Chondrocyte (in vitro differentiated cells): Measurements from ENCODE around the gene ATXN7L1. TPM values are rescaled to one million over a fixed set of nuclear protein-coding genes. Genes with fewer than 3 reads are reported as not detected.
A peak's percentile ranks its signal among the peaks of the same experiment; 100 is the strongest.

Source experiments
- DNase-seq: peaks from one replicate; pipeline ENCODE4 v3.0.0; 2021; ENCODE audit warnings: mixed read lengths, low spot score
- H3K27ac Mint-ChIP-seq: one replicate; pipeline ENCODE4 v1.8.0; 2021; ENCODE audit warnings: mild to moderate bottlenecking, moderate library complexity, mixed read lengths; ENCODE audit not compliant: unreplicated experiment
- H3K27me3 Mint-ChIP-seq: 2 replicates; pipeline ENCODE4 v1.8.0; 2021; ENCODE audit warnings: low read depth, mixed read lengths
- H3K36me3 Mint-ChIP-seq: 2 replicates; pipeline ENCODE4 v1.8.0; 2021; ENCODE audit warnings: low read depth, mixed read lengths
- H3K4me1 Mint-ChIP-seq: 2 replicates; pipeline ENCODE4 v1.8.0; 2021; ENCODE audit warnings: low read depth, mild to moderate bottlenecking, mixed read lengths
- H3K4me3 Mint-ChIP-seq: one replicate; pipeline ENCODE4 v1.8.0; 2021; ENCODE audit warnings: mild to moderate bottlenecking, moderate library complexity, mixed read lengths; ENCODE audit not compliant: unreplicated experiment
- H3K9me3 Mint-ChIP-seq: 2 replicates; pipeline ENCODE4 v1.8.0; 2021; ENCODE audit warnings: low read depth, mixed read lengths
- total RNA-seq: library from RNA; stranded (reverse); gene quantifications from 3 replicates; pipeline ENCODE4 v1.2.1, GENCODE V29; 2021
- TF ChIP-seq, protein P1 (sequence below): fragments of 200-600 bp; sonication (generic); IDR thresholded peaks from 2 replicates; pipeline ENCODE4 v1.5.0; 2021; ENCODE audit warnings: antibody characterized with exemption, mild to moderate bottlenecking, moderate library complexity

Gene ATXN7L1
- total RNA-seq, 1 donor from 2014 or later, result 6.4 TPM

DNA sequence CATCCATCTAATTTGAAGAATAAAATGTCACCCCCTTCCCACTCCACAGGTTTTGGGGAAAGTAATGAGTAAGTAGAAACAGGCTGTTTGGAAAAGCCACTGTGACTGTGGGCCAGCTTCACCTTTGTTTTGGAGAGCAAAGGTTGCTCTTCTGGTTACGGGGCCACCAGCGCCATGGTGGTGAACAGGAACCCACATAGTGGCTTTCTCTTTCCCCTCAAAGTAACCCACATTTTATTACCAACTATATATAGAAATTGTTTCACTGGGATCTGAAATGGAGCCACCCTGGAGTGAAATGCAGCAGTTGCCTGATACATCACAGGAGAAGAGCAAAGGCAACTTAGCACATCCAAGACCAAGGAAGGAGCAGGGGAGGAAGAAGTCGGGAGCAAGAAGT lies 182.8 kb downstream of the ATXN7L1 start:
- no peak overlapping the region for H3K4me3 Mint-ChIP-seq

DNA sequence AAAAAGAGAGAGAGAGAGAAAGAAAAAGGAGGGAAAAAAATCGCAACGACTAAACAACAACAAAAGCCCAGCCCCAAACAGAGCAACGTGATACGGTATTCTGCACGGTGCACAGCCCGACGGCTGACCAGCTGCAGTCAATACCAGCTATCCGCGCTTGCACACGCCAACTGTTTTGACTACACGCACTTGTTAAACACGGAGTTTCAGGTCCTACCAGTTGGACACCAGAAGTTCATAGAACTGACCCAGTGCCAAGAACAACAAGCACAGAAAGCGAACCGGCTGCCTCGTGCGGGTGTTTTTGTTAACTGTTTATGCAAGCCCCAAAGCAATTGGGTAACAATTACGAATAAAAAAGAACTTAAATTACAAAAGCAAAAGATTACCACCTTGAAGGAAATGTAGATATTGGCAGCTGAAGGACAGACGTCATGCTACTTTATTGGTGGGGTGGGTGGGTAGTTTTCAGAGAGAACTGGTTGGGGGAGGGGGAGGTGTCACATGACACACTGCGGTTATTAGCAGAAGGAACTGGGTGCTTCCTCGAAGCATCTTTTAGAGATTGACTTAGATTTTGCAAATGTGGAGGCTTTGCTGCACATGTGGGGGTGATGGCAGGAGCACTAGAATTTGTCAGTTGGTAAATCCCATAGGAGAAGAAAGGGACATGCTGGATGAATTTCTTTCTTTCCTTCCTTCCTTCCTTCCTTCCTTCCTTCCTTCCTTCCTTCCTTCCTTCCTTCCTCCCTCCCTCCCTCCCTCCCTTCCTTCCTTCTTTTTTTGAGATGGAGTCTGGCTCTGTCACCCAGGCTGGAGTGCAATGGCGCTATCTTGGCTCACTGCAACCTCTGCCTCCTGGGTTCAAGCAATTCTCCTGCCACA lies 184.5 kb downstream of the ATXN7L1 start:
- TF ChIP-seq, protein P1, sequence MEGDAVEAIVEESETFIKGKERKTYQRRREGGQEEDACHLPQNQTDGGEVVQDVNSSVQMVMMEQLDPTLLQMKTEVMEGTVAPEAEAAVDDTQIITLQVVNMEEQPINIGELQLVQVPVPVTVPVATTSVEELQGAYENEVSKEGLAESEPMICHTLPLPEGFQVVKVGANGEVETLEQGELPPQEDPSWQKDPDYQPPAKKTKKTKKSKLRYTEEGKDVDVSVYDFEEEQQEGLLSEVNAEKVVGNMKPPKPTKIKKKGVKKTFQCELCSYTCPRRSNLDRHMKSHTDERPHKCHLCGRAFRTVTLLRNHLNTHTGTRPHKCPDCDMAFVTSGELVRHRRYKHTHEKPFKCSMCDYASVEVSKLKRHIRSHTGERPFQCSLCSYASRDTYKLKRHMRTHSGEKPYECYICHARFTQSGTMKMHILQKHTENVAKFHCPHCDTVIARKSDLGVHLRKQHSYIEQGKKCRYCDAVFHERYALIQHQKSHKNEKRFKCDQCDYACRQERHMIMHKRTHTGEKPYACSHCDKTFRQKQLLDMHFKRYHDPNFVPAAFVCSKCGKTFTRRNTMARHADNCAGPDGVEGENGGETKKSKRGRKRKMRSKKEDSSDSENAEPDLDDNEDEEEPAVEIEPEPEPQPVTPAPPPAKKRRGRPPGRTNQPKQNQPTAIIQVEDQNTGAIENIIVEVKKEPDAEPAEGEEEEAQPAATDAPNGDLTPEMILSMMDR, result no peak
- no peak for DNase-seq
- Mint-ChIP-seq H3K9me3 (peaks cover 5% of the 10 kb centered on the region), H3K4me1 (peaks cover 23% of the 10 kb centered on the region), H3K27ac (peak overlapping the region; percentile 24), H3K36me3 (peaks cover 5% of the 10 kb centered on the region), H3K27me3 (no peaks in the 10 kb centered on the region), H3K4me3 (peak overlapping the region; percentile 79)

More for the DNA sequence above, 182.8 kb downstream of the ATXN7L1 start:
- DNase-seq, result no peak
- H3K27me3 Mint-ChIP-seq, result no peaks in the 10 kb centered on the region
- TF ChIP-seq, protein P1, result no peak
- H3K36me3 Mint-ChIP-seq, result peaks cover 5% of the 10 kb centered on the region
- H3K4me1 Mint-ChIP-seq, result peaks cover 23% of the 10 kb centered on the region
- H3K27ac Mint-ChIP-seq, result no peak overlapping the region
- H3K9me3 Mint-ChIP-seq, result peaks cover 5% of the 10 kb centered on the region

DNA sequence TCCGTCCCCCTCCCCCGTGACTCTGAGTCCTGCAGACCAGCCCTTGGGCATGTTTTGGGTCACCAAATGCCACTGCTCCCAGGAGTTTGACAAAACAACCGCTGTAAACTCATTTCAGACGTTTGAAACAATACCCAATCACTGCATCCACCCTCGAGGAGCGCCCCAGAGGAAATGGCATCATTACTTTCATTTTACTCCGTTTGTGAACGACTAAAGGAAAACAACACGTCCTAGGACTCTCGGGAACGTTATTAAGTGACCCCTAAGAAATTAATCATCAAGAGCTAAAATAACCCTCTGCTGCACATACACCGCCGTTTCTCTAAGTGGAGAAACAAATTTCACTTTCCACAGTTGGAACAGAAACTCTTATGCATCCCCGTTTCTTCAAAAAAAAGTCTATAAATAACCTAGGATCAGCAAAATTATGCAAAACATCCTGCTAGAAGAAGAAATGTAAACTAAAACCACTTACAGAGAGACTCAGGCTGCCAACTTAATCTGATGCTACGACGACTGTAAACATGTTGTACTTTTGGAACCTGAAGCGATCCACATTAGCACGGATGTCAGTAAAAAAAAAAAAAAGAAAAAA lies 185.2 kb downstream of the ATXN7L1 start:
- peaks cover 1% of the 10 kb centered on the region for H3K36me3 Mint-ChIP-seq
- peak overlapping the region; percentile 79 for H3K4me3 Mint-ChIP-seq
- no peaks in the 10 kb centered on the region for H3K27me3 Mint-ChIP-seq
- TF ChIP-seq, protein P1, result no peak
- DNase-seq, result no peak
- H3K27ac Mint-ChIP-seq, result peak overlapping the region; percentile 24
- H3K9me3 Mint-ChIP-seq, result no peaks in the 10 kb centered on the region
- H3K4me1 Mint-ChIP-seq, result peaks cover 23% of the 10 kb centered on the region

DNA sequence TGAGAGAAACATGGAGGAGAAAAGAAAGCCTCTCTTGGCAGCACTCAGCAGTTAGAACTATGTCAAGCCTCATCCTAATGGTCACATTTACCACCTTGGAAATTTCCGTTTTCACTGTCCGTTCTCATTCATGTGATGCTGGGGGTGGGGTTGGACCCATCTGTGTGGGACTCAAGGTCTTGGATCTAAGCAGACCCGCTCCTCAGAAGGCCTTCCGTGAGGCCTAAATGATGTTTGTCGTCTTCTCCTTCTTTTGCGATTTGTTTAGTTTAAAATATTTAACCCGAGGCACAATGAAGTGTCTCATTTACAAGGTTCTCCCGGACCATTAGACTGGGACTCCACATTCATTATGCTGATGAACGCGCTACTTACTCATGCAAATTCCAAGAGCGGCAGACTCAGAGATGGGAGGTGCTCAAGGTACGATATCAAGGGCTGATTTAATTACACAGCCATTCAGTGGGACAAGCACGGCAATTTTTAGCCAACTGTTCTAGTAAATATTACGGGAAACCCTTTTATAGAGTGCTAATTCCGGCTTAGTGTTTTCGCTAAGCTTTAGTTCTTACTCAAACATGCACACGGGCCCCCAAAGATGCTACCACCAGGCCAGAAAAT lies 186.0 kb downstream of the ATXN7L1 start:
- TF ChIP-seq, protein P1, result no peak
- no peak for DNase-seq
- Mint-ChIP-seq H3K4me3 (no peak overlapping the region), H3K36me3 (no peaks in the 10 kb centered on the region), H3K4me1 (peaks cover 23% of the 10 kb centered on the region), H3K9me3 (no peaks in the 10 kb centered on the region), H3K27me3 (no peaks in the 10 kb centered on the region), H3K27ac (no peak overlapping the region)
